WTC11 (cell line): ENCODE data around the gene MOV10L1. TPM values are rescaled to one million over a fixed set of nuclear protein-coding genes. Genes with fewer than 3 reads are reported as not detected.

ENCODE experiments used
- ATAC-seq: fragments of 200-7000 bp; cut with Tn5 transposase; 2 replicates; pipeline ENCODE4 v1.10.0; 2021; ENCODE audit warnings: mild to moderate bottlenecking, moderate library complexity
- CTCF ChIA-PET: fragments of 300-600 bp; sonication (Branson Sonifier 250); formaldehyde crosslinking; loops from one replicate; lab custom pipeline; 2021; ENCODE audit warnings: antibody characterized with exemption; lab: Charles Lee
- POLR2A ChIA-PET: fragments of 350-600 bp; sonication (Branson Sonifier 250); formaldehyde crosslinking; loops from one replicate; lab custom pipeline; 2021; ENCODE audit warnings: antibody characterized with exemption; lab: Charles Lee
- DNase-seq: peaks from one replicate; pipeline ENCODE4 v3.0.0; 2021; ENCODE audit warnings: low spot score
- H3K27ac Mint-ChIP-seq: 2 replicates; pipeline ENCODE4 v1.8.0; 2021; ENCODE audit warnings: mixed read lengths
- H3K27me3 Mint-ChIP-seq: 2 replicates; pipeline ENCODE4 v1.8.0; 2021; ENCODE audit warnings: low read depth, mild to moderate bottlenecking, moderate library complexity, mixed read lengths
- H3K36me3 Mint-ChIP-seq: 2 replicates; pipeline ENCODE4 v1.8.0; 2021; ENCODE audit warnings: mixed read lengths
- H3K4me1 Mint-ChIP-seq: 2 replicates; pipeline ENCODE4 v1.8.0; 2022; ENCODE audit warnings: mixed read lengths
- H3K4me3 Mint-ChIP-seq: 2 replicates; pipeline ENCODE4 v1.8.0; 2021; ENCODE audit warnings: mild to moderate bottlenecking, moderate library complexity, mixed read lengths
- H3K9me3 Mint-ChIP-seq: 2 replicates; pipeline ENCODE4 v1.8.0; 2021; ENCODE audit warnings: mixed read lengths
- E2F5 ChIP-seq: sonication (generic); formaldehyde crosslinking; IDR thresholded peaks from 2 replicates; pipeline ENCODE4 v1.8.1; 2022; ENCODE audit warnings: mild to moderate bottlenecking, moderate library complexity, missing genetic modification reagents
- IRF2 ChIP-seq: sonication (generic); formaldehyde crosslinking; IDR thresholded peaks from 2 replicates; pipeline ENCODE4 v1.8.0; 2022; ENCODE audit warnings: low read depth, missing genetic modification reagents, borderline replicate concordance
- MXD4 ChIP-seq: fragments of 250-450 bp; sonication (Bioruptor Pico); IDR thresholded peaks from 2 replicates; pipeline ENCODE4 v1.8.0; 2021; ENCODE audit warnings: mild to moderate bottlenecking, moderate library complexity, borderline replicate concordance
- MYBL2 ChIP-seq: sonication (generic); formaldehyde crosslinking; IDR thresholded peaks from 2 replicates; pipeline ENCODE4 v1.8.1; 2023; ENCODE audit warnings: mild to moderate bottlenecking, moderate library complexity, missing genetic modification reagents
- NFE2L1 ChIP-seq: sonication (generic); formaldehyde crosslinking; IDR thresholded peaks from 2 replicates; pipeline ENCODE4 v1.8.1; 2023; ENCODE audit warnings: missing genetic modification reagents
- NR3C1 ChIP-seq: sonication (generic); formaldehyde crosslinking; conservative IDR thresholded peaks from 2 replicates; pipeline ENCODE4 v1.8.1; 2023; ENCODE audit warnings: low read depth, mild to moderate bottlenecking, missing genetic modification reagents
- OVOL2 ChIP-seq: fragments of 250-450 bp; sonication (Bioruptor Pico); IDR thresholded peaks from 2 replicates; pipeline ENCODE4 v1.9.0; 2021; ENCODE audit warnings: mild to moderate bottlenecking, borderline replicate concordance
- PREB ChIP-seq: sonication (generic); formaldehyde crosslinking; IDR thresholded peaks from 2 replicates; pipeline ENCODE4 v1.8.1; 2022; ENCODE audit warnings: mild to moderate bottlenecking, missing genetic modification reagents, moderate library complexity, borderline replicate concordance
- SP1 ChIP-seq: sonication (generic); formaldehyde crosslinking; conservative IDR thresholded peaks from 2 replicates; pipeline ENCODE4 v1.8.1; 2022; ENCODE audit warnings: missing genetic modification reagents
- STAT6 ChIP-seq: sonication (generic); formaldehyde crosslinking; conservative IDR thresholded peaks from 2 replicates; pipeline ENCODE4 v1.8.1; 2023; ENCODE audit warnings: mild to moderate bottlenecking, low read depth, missing genetic modification reagents, moderate library complexity
- ZNF138 ChIP-seq: sonication (generic); formaldehyde crosslinking; conservative IDR thresholded peaks from 2 replicates; pipeline ENCODE4 v1.8.1; 2022; ENCODE audit warnings: mild to moderate bottlenecking, moderate library complexity, missing genetic modification reagents
- ZNF416 ChIP-seq: fragments of 250-450 bp; sonication (Bioruptor Pico); IDR thresholded peaks from 2 replicates; pipeline ENCODE4 v1.9.0; 2021; ENCODE audit warnings: mild to moderate bottlenecking, inconsistent platforms
- total RNA-seq: library from RNA; stranded (reverse); gene quantifications from 3 replicates; pipeline ENCODE4 v1.2.3, GENCODE V29; 2021
- TF ChIP-seq, protein P1 (sequence below): sonication (generic); formaldehyde crosslinking; IDR thresholded peaks from 2 replicates; pipeline ENCODE4 v1.8.0; 2022; ENCODE audit warnings: mild to moderate bottlenecking, missing genetic modification reagents
- TF ChIP-seq, protein P2 (sequence below): sonication (generic); formaldehyde crosslinking; IDR thresholded peaks from 2 replicates; pipeline ENCODE4 v1.8.1; 2023; ENCODE audit warnings: mild to moderate bottlenecking, moderate library complexity, missing genetic modification reagents
- TF ChIP-seq, protein P3 (sequence below): fragments of 250-450 bp; sonication (Bioruptor Pico); IDR thresholded peaks from 2 replicates; pipeline ENCODE4 v2.1.2; 2022; ENCODE audit warnings: mild to moderate bottlenecking, moderate library complexity
- TF ChIP-seq, protein P4 (sequence below): sonication (generic); formaldehyde crosslinking; IDR thresholded peaks from 2 replicates; pipeline ENCODE4 v1.8.0; 2022; ENCODE audit warnings: mild to moderate bottlenecking, missing genetic modification reagents

The MOV10L1 gene
- total RNA-seq, 1 experiment from 2014 or later: not detected

GRCh38 chr22:50185375-50186087 is 95.7 kb downstream of the MOV10L1 start, which contains the start of gene TRABD:
Gene TRABD, plus strand, starts transcription at chr22:50185913. Its CDS starts 7,148 bp downstream, at chr22:50193061.
- Mint-ChIP-seq H3K27me3 (no peaks in the 10 kb centered on the region; the same call in 1 of the 2 replicates), H3K4me3 (peak within 1 kb of the TSS; percentile 93), H3K36me3 (no peaks in the 10 kb centered on the region), H3K9me3 (no peaks in the 10 kb centered on the region), H3K4me1 (peaks cover 14% of the 10 kb centered on the region), H3K27ac (peak within 1 kb of the TSS; percentile 71; the same call in 1 of the 2 replicates)
- ATAC-seq (peak; percentile 63), DNase-seq (peak; percentile 84)
- CTCF ChIA-PET: interaction anchor here (1.2 to 1.6 kb wide), 3 partner anchors 21 to 127 kb away, joined by 4 to 5 read pairs (median 5); no protein-coding TSS in a partner anchor
- POLR2A ChIA-PET: no interaction called here
- TF ChIP-seq, protein P1, sequence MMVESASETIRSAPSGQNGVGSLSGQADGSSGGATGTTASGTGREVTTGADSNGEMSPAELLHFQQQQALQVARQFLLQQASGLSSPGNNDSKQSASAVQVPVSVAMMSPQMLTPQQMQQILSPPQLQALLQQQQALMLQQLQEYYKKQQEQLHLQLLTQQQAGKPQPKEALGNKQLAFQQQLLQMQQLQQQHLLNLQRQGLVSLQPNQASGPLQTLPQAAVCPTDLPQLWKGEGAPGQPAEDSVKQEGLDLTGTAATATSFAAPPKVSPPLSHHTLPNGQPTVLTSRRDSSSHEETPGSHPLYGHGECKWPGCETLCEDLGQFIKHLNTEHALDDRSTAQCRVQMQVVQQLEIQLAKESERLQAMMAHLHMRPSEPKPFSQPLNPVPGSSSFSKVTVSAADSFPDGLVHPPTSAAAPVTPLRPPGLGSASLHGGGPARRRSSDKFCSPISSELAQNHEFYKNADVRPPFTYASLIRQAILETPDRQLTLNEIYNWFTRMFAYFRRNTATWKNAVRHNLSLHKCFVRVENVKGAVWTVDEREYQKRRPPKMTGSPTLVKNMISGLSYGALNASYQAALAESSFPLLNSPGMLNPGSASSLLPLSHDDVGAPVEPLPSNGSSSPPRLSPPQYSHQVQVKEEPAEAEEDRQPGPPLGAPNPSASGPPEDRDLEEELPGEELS: 0 out of 2 replicates have a peak, but pooled peaks have one; percentile 19
- peak; percentile 35; the same call in 1 of the 2 replicates for TF ChIP-seq SP1
- TF ChIP-seq OVOL2 (CRISPR knock-in tag): no peak
- TF ChIP-seq, protein P2, sequence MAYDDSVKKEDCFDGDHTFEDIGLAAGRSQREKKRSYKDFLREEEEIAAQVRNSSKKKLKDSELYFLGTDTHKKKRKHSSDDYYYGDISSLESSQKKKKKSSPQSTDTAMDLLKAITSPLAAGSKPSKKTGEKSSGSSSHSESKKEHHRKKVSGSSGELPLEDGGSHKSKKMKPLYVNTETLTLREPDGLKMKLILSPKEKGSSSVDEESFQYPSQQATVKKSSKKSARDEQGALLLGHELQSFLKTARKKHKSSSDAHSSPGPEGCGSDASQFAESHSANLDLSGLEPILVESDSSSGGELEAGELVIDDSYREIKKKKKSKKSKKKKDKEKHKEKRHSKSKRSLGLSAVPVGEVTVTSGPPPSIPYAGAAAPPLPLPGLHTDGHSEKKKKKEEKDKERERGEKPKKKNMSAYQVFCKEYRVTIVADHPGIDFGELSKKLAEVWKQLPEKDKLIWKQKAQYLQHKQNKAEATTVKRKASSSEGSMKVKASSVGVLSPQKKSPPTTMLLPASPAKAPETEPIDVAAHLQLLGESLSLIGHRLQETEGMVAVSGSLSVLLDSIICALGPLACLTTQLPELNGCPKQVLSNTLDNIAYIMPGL (CRISPR knock-in tag): 0 out of 2 replicates have a peak, but pooled peaks have one; percentile 41
- no peak for TF ChIP-seq ZNF416 (CRISPR knock-in tag)

DNA sequence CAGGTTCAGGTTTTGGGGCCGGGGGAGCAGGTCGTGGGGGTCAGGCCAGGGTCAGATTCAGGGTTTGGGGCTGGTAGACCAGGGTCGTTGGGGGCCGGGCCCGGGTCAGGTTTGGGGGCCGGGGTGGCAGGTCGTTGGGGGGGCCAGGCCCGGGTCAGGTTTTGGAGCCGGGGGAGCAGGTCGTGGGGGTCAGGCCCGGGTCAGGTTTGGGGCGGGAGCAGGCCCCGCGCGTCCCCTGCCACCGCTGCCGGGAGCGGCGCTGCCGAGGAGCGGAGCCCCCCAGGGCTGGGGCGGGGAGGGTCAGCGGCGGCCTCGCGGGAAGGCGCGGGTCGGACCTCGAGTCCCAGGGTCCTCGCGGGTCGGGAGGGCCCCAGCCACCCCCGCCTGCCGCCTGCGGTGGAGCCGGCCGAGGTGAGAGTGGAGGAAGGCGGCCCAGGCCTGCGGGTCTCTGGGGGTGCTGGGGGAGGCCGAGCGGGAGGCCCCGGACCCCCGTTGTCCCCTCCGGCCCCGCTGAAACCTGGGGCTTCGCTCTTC is 96.4 kb downstream of the MOV10L1 start:
- H3K36me3 Mint-ChIP-seq: no peaks in the 10 kb centered on the region; the same call in 1 of the 2 replicates
- TF ChIP-seq ZNF138 (CRISPR knock-in tag) (no peak), MYBL2 (CRISPR knock-in tag) (no peak), IRF2 (CRISPR knock-in tag) (no peak), E2F5 (CRISPR knock-in tag) (0 out of 2 replicates have a peak, but pooled peaks have one; percentile 31), NFE2L1 (CRISPR knock-in tag) (no peak), STAT6 (CRISPR knock-in tag) (no peak), MXD4 (CRISPR knock-in tag) (no peak), NR3C1 (CRISPR knock-in tag) (no peak), PREB (CRISPR knock-in tag) (no peak)
- TF ChIP-seq, protein P2 (CRISPR knock-in tag): 0 out of 2 replicates have a peak, but pooled peaks have one; percentile 54
- TF ChIP-seq, protein P3, sequence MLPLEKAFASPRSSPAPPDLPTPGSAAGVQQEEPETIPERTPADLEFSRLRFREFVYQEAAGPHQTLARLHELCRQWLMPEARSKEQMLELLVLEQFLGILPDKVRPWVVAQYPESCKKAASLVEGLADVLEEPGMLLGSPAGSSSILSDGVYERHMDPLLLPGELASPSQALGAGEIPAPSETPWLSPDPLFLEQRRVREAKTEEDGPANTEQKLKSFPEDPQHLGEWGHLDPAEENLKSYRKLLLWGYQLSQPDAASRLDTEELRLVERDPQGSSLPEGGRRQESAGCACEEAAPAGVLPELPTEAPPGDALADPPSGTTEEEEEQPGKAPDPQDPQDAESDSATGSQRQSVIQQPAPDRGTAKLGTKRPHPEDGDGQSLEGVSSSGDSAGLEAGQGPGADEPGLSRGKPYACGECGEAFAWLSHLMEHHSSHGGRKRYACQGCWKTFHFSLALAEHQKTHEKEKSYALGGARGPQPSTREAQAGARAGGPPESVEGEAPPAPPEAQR (CRISPR knock-in tag): no peak
- TF ChIP-seq, protein P4, sequence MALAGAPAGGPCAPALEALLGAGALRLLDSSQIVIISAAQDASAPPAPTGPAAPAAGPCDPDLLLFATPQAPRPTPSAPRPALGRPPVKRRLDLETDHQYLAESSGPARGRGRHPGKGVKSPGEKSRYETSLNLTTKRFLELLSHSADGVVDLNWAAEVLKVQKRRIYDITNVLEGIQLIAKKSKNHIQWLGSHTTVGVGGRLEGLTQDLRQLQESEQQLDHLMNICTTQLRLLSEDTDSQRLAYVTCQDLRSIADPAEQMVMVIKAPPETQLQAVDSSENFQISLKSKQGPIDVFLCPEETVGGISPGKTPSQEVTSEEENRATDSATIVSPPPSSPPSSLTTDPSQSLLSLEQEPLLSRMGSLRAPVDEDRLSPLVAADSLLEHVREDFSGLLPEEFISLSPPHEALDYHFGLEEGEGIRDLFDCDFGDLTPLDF (CRISPR knock-in tag): no peak

More for the DNA sequence above, 96.4 kb downstream of the MOV10L1 start:
- ATAC-seq (no peak), DNase-seq (no peak)
- Mint-ChIP-seq H3K27me3 (no peaks in the 10 kb centered on the region; the same call in 1 of the 2 replicates), H3K9me3 (no peaks in the 10 kb centered on the region), H3K4me1 (peaks cover 16% of the 10 kb centered on the region), H3K4me3 (peak overlapping the region; percentile 93), H3K27ac (no peak overlapping the region)
- CTCF ChIA-PET: interaction anchor here (1.1 to 1.6 kb wide), 2 partner anchors 37 to 55 kb away, joined by 4 to 8 read pairs; no protein-coding TSS in a partner anchor
- POLR2A ChIA-PET: no interaction called here
